K562 (cell line): Measurements from ENCODE around the gene RBM17. TPM values are rescaled to one million over a fixed set of nuclear protein-coding genes. Genes with fewer than 3 reads are reported as not detected.

Experiments
- ATAC-seq: fragments of 200-7000 bp; cut with Tn5 transposase; 3 replicates; pipeline ENCODE4 v1.9.1; 2020; ENCODE audit warnings: moderate library complexity
- BruUV-seq: library from RNA; stranded (reverse); fragments of 400-500 nt; replicated peaks from 2 replicates; lab custom pipeline; 2021; lab: Mats Ljungman, UMichigan
- CTCF ChIA-PET: fragments of 300-600 bp; formaldehyde crosslinking; extraction: SDS; loops from one replicate; lab custom pipeline; 2021; ENCODE audit warnings: low intra/inter-chr PET ratio; lab: Yijun Ruan, JAX
- POLR2A ChIA-PET: fragments of 300-600, 350-650 bp; sonication (Branson Sonifier 250); formaldehyde crosslinking; extraction: SDS; loops from one replicate; lab custom pipeline; 2021; ENCODE audit warnings: antibody characterized with exemption, inconsistent platforms; lab: Yijun Ruan, JAX
- DNase-seq, 4 experiments: peaks; one replicate each; pipeline versions ENCODE4 v3.0.0 to v3.0.0-alpha.2; 2011 to 2018; ENCODE audit warnings: low spot score in 3 of 4, mixed read lengths in 3 of 4; ENCODE audit errors: extremely low read depth in 1 of 4
- FAIRE-seq: peaks from 2 replicates; lab custom pipeline; 2011; peaks lifted over from hg19 to GRCh38; lab: Jason Lieb, UNC
- H2AFZ ChIP-seq: 2 replicates; pipeline ENCODE4 v1.6.0; 2011; ENCODE audit warnings: low read depth, low read length, control low read depth, inconsistent platforms
- H3K27ac ChIP-seq: fragments of 200-600 bp; 3 replicates; pipeline ENCODE4 v1.8.0; 2011; ENCODE audit warnings: low read depth, mild to moderate bottlenecking, control low read depth, inconsistent platforms, low read length, moderate library complexity, mixed read lengths; ENCODE audit errors: extremely low read depth
- H3K27me3 ChIP-seq, 2 experiments: fragments of 300-600 bp in 1 of 2; 2 replicates in 1 of 2; 3 replicates in 1 of 2; pipeline versions ENCODE4 v1.6.0 to v1.8.0; 2011; ENCODE audit warnings: inconsistent platforms in 2 of 2, low read length in 2 of 2, mild to moderate bottlenecking in 1 of 2, mixed read lengths in 1 of 2, moderate library complexity in 1 of 2; ENCODE audit not compliant: control insufficient read depth in 2 of 2, insufficient read depth in 2 of 2
- H3K36me3 ChIP-seq: fragments of 300-600 bp; 3 replicates; pipeline ENCODE4 v1.8.0; 2011; ENCODE audit warnings: mild to moderate bottlenecking, low read length, inconsistent platforms; ENCODE audit not compliant: control insufficient read depth, insufficient read depth
- H3K4me1 ChIP-seq, 2 experiments: fragments of 200-600 bp in 1 of 2; replicated peaks in 1 of 2; 2 replicates in 1 of 2; 3 replicates in 1 of 2; pipeline versions ENCODE4 v1.5.1 to v1.8.0; 2011; ENCODE audit warnings: inconsistent platforms in 2 of 2, low read length in 2 of 2, mild to moderate bottlenecking in 1 of 2, mixed read lengths in 1 of 2, moderate library complexity in 1 of 2; ENCODE audit not compliant: control insufficient read depth in 2 of 2, insufficient read depth in 2 of 2
- H3K4me2 ChIP-seq: 2 replicates; pipeline ENCODE4 v1.6.1; 2011; ENCODE audit warnings: low read length, control low read depth, inconsistent platforms, mixed read lengths; ENCODE audit not compliant: insufficient read depth
- H3K4me3 ChIP-seq: fragments of 200-600 bp; sonication (generic), shearing (Covaris generic); 2 replicates; pipeline ENCODE4 v1.5.1; 2016; ENCODE audit warnings: control low read depth, inconsistent platforms
- H3K79me2 ChIP-seq: fragments of 200-600 bp; 3 replicates; pipeline ENCODE4 v1.8.0; 2011; ENCODE audit warnings: low read length, inconsistent platforms; ENCODE audit not compliant: control insufficient read depth, insufficient read depth
- H3K9ac ChIP-seq, 2 experiments: 2 replicates each; pipeline versions ENCODE4 v1.6.0 to v1.6.1; 2011; ENCODE audit warnings: low read depth in 2 of 2, low read length in 2 of 2, control low read depth in 1 of 2, inconsistent platforms in 1 of 2, mild to moderate bottlenecking in 1 of 2, mixed read lengths in 1 of 2; ENCODE audit not compliant: insufficient read depth in 1 of 2
- H3K9me1 ChIP-seq: one replicate; pipeline ENCODE4 v1.6.0; 2011; ENCODE audit warnings: inconsistent platforms, mild to moderate bottlenecking, low read length, moderate library complexity; ENCODE audit not compliant: control insufficient read depth, insufficient read depth
- H3K9me3 ChIP-seq: replicated peaks from 2 replicates; pipeline ENCODE4 v1.5.1; 2011; ENCODE audit warnings: low read depth, low read length, inconsistent platforms; ENCODE audit not compliant: control insufficient read depth, insufficient read depth
- H4K20me1 ChIP-seq: replicated peaks from 2 replicates; pipeline ENCODE4 v1.6.1; 2011; ENCODE audit warnings: low read length, inconsistent platforms, mixed read lengths; ENCODE audit not compliant: control insufficient read depth, insufficient read depth
- CEBPZ ChIP-seq: fragments of 150-350 bp; IDR thresholded peaks from 2 replicates; pipeline ENCODE4 v1.6.1; 2014; ENCODE audit warnings: low read depth, mild to moderate bottlenecking, low read length, borderline replicate concordance
- HOXB6 ChIP-seq: fragments of 250-450 bp; sonication (Bioruptor Pico); IDR thresholded peaks from 2 replicates; pipeline ENCODE4 v1.5.1; 2022; ENCODE audit warnings: mild to moderate bottlenecking, borderline replicate concordance
- ILK ChIP-seq: fragments of 450-650 bp; IDR thresholded peaks from 2 replicates; pipeline ENCODE4 v1.6.1; 2016; ENCODE audit warnings: missing genetic modification characterization, low read depth, mild to moderate bottlenecking, missing compliant biosample characterization, moderate library complexity, borderline replicate concordance
- KDM1A ChIP-seq, 2 experiments: fragments of 450-650 bp; IDR thresholded peaks; 2 replicates each; pipeline ENCODE4 v1.6.1; 2016; ENCODE audit warnings: mild to moderate bottlenecking in 2 of 2
- NCOA4 ChIP-seq: fragments of 450-650 bp; IDR thresholded peaks from 2 replicates; pipeline ENCODE4 v1.6.1; 2018; ENCODE audit warnings: mild to moderate bottlenecking; ENCODE audit not compliant: partially characterized antibody
- NFATC3 ChIP-seq: fragments of 450-650 bp; IDR thresholded peaks from 2 replicates; pipeline ENCODE4 v1.6.1; 2017; ENCODE audit warnings: mild to moderate bottlenecking
- TBP ChIP-seq: optimal IDR thresholded peaks from 2 replicates; pipeline ENCODE3; 2011; ENCODE audit warnings: low read depth, low read length, improper control_type of control experiment
- USF1 ChIP-seq: sonication (generic); formaldehyde crosslinking; IDR thresholded peaks from 2 replicates; pipeline ENCODE4 v1.9.0; 2022; ENCODE audit warnings: mild to moderate bottlenecking, missing genetic modification reagents
- ZNF134 ChIP-seq: fragments of 250-450 bp; sonication (Bioruptor Pico); conservative IDR thresholded peaks from 2 replicates; pipeline ENCODE4 v1.4.0; 2020
- ZNF174 ChIP-seq: fragments of 250-450 bp; sonication (Bioruptor Pico); IDR thresholded peaks from 2 replicates; pipeline ENCODE4 v1.4.0; 2020; ENCODE audit warnings: mild to moderate bottlenecking
- ZNF586 ChIP-seq: fragments of 450-650 bp; formaldehyde crosslinking; conservative IDR thresholded peaks from 2 replicates; pipeline ENCODE4 v1.4.0; 2020; ENCODE audit warnings: mild to moderate bottlenecking, moderate library complexity
- ZNF785 ChIP-seq: fragments of 250-450 bp; sonication (Bioruptor Pico); IDR thresholded peaks from 2 replicates; pipeline ENCODE4 v1.4.0; 2020; ENCODE audit warnings: mild to moderate bottlenecking
- WGBS: fragments of 100-300 bp; shearing (Covaris generic); methylation state at CpG from one replicate; pipeline ENCODE4 v1.1.6; 2016; ENCODE audit warnings: low coverage, mixed read lengths; ENCODE audit not compliant: insufficient coverage; ENCODE audit errors: missing lambda C conversion rate; 5-methylcytosine and 5-hydroxymethylcytosine counted together
- in situ Hi-C: fragments of 300-500 bp; cut with MboI; formaldehyde crosslinking; loops from 4 replicates; pipeline ENCODE4 v1.15.0; 2018; ENCODE audit warnings: inconsistent platforms, mixed read lengths
- intact Hi-C: fragments of 100-400 bp; cut with micrococcal nuclease; formaldehyde crosslinking; loops from 2 replicates; pipeline ENCODE4 v1.14.2; 2022
- polyA plus RNA-seq, 8 experiments: library from polyadenylated mRNA; depleted of rRNA in 4 of 8; stranded (reverse) in 5 of 8; unstranded in 3 of 8; fragments of >200 nt; fragmentation: Nextera tagmentation in 2 of 8; fragmentation: Illumina TruSeq in 1 of 8; extraction: Ambion mirVana in 2 of 8; extraction: Trizol in 1 of 8; gene quantifications; 2 replicates each; pipeline versions ENCODE4 v1.2.1 to v1.2.3, GENCODE V29; 2011 to 2014; ENCODE audit warnings: inconsistent platforms in 1 of 8, missing spikeins in 1 of 8
- total RNA-seq, 7 experiments: library from RNA; depleted of rRNA in 6 of 7; stranded (reverse); fragments of >200 nt in 6 of 7; fragmentation: Illumina TruSeq in 2 of 7; extraction: Trizol in 2 of 7; gene quantifications; 2 replicates each; pipeline versions ENCODE4 v1.2.1 to v1.2.3, GENCODE V29; 2011 to 2021; ENCODE audit warnings: low replicate concordance in 1 of 7
- TF ChIP-seq, protein P1 (sequence below): fragments of 250-450 bp; sonication (Bioruptor Pico); IDR thresholded peaks from 2 replicates; pipeline ENCODE4 v1.4.0; 2020; ENCODE audit warnings: mild to moderate bottlenecking, moderate library complexity
- TF ChIP-seq, protein P2 (sequence below): IDR thresholded peaks from 2 replicates; pipeline ENCODE4 v1.6.1; 2011; ENCODE audit warnings: borderline replicate concordance, low read depth, mild to moderate bottlenecking, moderate library complexity, low read length; ENCODE audit not compliant: insufficient read depth, poor library complexity, severe bottlenecking

The RBM17 gene
- total and polyA plus RNA-seq, 9 of the 15 experiments (the other 6 are each of a cell fraction or from before 2014, with no cell fraction given) = 23.6 to 217 (median 124) TPM

DNA sequence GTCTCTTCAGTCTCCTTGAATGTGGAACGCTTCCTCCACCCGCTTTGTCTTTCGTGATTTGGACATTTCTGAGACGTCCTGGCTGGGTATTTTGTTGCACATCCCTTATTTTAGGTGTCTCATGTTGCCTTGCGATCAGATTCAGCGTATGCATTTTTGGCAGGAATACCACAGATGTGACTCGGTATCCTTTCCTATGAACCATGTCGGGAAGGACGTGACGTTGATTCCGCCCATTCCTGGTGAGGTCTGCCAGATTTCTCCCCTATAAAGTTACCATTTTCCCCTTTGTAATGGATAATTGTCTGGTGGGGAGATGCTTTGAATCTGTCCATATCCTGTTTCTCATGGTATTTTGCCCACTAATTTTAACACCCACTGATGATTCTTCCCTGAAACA, 49.6 kb downstream of the RBM17 start:
- no peaks in the 10 kb centered on the region; the same call in 1 of the 2 replicates for H4K20me1 ChIP-seq
- no peak overlapping the region for H3K9ac ChIP-seq
- DNase-seq = no peak
- H3K9me3 ChIP-seq = no peaks in the 10 kb centered on the region
- H3K79me2 ChIP-seq = no peaks in the 10 kb centered on the region
- no TSS peak for BruUV-seq
- CTCF ChIA-PET = no interaction called here
- no peak overlapping the region for H3K4me2 ChIP-seq
- 32% methylated on average over 11 of the region's 11 CpGs for WGBS
- H2AFZ ChIP-seq = no peak overlapping the region
- no peak overlapping the region for H3K4me3 ChIP-seq
- no peaks in the 10 kb centered on the region for H3K9me1 ChIP-seq
- peaks cover 15 to 22% of the 10 kb centered on the region in 2 experiments; a peak in 3 of 5 replicates for H3K4me1 ChIP-seq
- no peak for FAIRE-seq
- in situ Hi-C loops = no loop called here
- no peaks in the 10 kb centered on the region for H3K36me3 ChIP-seq
- no peak overlapping the region for H3K27ac ChIP-seq
- intact Hi-C loops = no loop called here
- H3K27me3 ChIP-seq = peaks cover 47 to 80% of the 10 kb centered on the region in 2 experiments
- ATAC-seq = no peak
- POLR2A ChIA-PET = no interaction called here
- TF ChIP-seq ZNF785 (no peak), ZNF586 (no peak), HOXB6 (CRISPR knock-in tag) (no peak), ZNF174 (CRISPR knock-in tag) (no peak), CEBPZ (no peak), KDM1A (IDR thresholded peaks at IDR 0.05) (no peak), NCOA4 (no peak), TBP (no peak), USF1 (CRISPR knock-in tag) (no peak), NFATC3 (no peak), ZNF134 (CRISPR knock-in tag) (no peak), ILK (tag) (no peak)
- TF ChIP-seq, protein P1, sequence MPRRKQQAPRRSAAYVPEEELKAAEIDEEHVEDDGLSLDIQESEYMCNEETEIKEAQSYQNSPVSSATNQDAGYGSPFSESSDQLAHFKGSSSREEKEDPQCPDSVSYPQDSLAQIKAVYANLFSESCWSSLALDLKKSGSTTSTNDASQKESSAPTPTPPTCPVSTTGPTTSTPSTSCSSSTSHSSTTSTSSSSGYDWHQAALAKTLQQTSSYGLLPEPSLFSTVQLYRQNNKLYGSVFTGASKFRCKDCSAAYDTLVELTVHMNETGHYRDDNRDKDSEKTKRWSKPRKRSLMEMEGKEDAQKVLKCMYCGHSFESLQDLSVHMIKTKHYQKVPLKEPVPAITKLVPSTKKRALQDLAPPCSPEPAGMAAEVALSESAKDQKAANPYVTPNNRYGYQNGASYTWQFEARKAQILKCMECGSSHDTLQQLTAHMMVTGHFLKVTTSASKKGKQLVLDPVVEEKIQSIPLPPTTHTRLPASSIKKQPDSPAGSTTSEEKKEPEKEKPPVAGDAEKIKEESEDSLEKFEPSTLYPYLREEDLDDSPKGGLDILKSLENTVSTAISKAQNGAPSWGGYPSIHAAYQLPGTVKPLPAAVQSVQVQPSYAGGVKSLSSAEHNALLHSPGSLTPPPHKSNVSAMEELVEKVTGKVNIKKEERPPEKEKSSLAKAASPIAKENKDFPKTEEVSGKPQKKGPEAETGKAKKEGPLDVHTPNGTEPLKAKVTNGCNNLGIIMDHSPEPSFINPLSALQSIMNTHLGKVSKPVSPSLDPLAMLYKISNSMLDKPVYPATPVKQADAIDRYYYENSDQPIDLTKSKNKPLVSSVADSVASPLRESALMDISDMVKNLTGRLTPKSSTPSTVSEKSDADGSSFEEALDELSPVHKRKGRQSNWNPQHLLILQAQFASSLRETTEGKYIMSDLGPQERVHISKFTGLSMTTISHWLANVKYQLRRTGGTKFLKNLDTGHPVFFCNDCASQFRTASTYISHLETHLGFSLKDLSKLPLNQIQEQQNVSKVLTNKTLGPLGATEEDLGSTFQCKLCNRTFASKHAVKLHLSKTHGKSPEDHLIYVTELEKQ (CRISPR knock-in tag) = no peak
- TF ChIP-seq, protein P2, sequence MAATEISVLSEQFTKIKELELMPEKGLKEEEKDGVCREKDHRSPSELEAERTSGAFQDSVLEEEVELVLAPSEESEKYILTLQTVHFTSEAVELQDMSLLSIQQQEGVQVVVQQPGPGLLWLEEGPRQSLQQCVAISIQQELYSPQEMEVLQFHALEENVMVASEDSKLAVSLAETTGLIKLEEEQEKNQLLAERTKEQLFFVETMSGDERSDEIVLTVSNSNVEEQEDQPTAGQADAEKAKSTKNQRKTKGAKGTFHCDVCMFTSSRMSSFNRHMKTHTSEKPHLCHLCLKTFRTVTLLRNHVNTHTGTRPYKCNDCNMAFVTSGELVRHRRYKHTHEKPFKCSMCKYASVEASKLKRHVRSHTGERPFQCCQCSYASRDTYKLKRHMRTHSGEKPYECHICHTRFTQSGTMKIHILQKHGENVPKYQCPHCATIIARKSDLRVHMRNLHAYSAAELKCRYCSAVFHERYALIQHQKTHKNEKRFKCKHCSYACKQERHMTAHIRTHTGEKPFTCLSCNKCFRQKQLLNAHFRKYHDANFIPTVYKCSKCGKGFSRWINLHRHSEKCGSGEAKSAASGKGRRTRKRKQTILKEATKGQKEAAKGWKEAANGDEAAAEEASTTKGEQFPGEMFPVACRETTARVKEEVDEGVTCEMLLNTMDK = no peak
